Mesenchymal stem cell (in vitro differentiated cells and primary cell): ENCODE results near the gene PREPL.
"Not testable (repeated sequence)": the region's sequence is repeated elsewhere in the genome, so short reads cannot be mapped to it uniquely, and the experiment has no call there.

Experiments used
- DNase-seq: peaks from one replicate; pipeline ENCODE4 v3.0.0-alpha.2; 2013
- H2AFZ ChIP-seq: one replicate; pipeline ENCODE4 v1.6.1; 2013; ENCODE audit warnings: low read depth, mild to moderate bottlenecking, control low read depth, inconsistent platforms, low read length, moderate library complexity
- H2AK5ac ChIP-seq: 2 replicates; pipeline ENCODE4 v1.6.1; 2013; ENCODE audit warnings: low read length, moderate library complexity, mild to moderate bottlenecking, inconsistent platforms; ENCODE audit not compliant: severe bottlenecking
- H2BK120ac ChIP-seq: one replicate; pipeline ENCODE4 v1.6.1; 2013; ENCODE audit warnings: low read depth, mild to moderate bottlenecking, inconsistent platforms, low read length, moderate library complexity
- H2BK12ac ChIP-seq, 2 experiments: one replicate each; pipeline ENCODE4 v1.6.1; 2013; ENCODE audit warnings: inconsistent platforms in 2 of 2, low read length in 2 of 2, mild to moderate bottlenecking in 2 of 2, moderate library complexity in 2 of 2, control low read depth in 1 of 2
- H2BK15ac ChIP-seq: one replicate; pipeline ENCODE4 v1.6.1; 2013; ENCODE audit warnings: mild to moderate bottlenecking, low read depth, inconsistent platforms; ENCODE audit not compliant: poor library complexity, severe bottlenecking
- H2BK5ac ChIP-seq: 2 replicates; pipeline ENCODE4 v1.6.1; 2013; ENCODE audit warnings: low read depth, mild to moderate bottlenecking, low read length, control low read depth, inconsistent platforms; ENCODE audit not compliant: poor library complexity, severe bottlenecking
- H3K14ac ChIP-seq, 2 experiments: one replicate each; pipeline ENCODE4 v1.6.1; 2013; ENCODE audit warnings: inconsistent platforms in 2 of 2, low read length in 2 of 2, control low read depth in 1 of 2, mild to moderate bottlenecking in 1 of 2, moderate library complexity in 1 of 2
- H3K18ac ChIP-seq, 2 experiments: one replicate each; pipeline ENCODE4 v1.6.1; 2013; ENCODE audit warnings: inconsistent platforms in 2 of 2, low read length in 2 of 2, control low read depth in 1 of 2, low read depth in 1 of 2, mild to moderate bottlenecking in 1 of 2
- H3K23ac ChIP-seq, 2 experiments: one replicate each; pipeline ENCODE4 v1.6.1; 2013; ENCODE audit warnings: inconsistent platforms in 2 of 2, low read length in 2 of 2, mild to moderate bottlenecking in 2 of 2, moderate library complexity in 2 of 2, control low read depth in 1 of 2
- H3K27ac ChIP-seq: 2 replicates; pipeline ENCODE4 v1.5.1; 2013; ENCODE audit warnings: mild to moderate bottlenecking, moderate library complexity, low read length, control low read depth, inconsistent platforms; ENCODE audit not compliant: poor library complexity, severe bottlenecking
- H3K27me3 ChIP-seq, 2 experiments: 2 replicates each; pipeline versions ENCODE4 v1.6.1 to v1.7.0; 2013; ENCODE audit warnings: low read length in 2 of 2, mild to moderate bottlenecking in 2 of 2, moderate library complexity in 2 of 2, control low read depth in 1 of 2, inconsistent platforms in 1 of 2; ENCODE audit not compliant: control insufficient read depth in 1 of 2, insufficient read depth in 1 of 2
- H3K36me3 ChIP-seq, 2 experiments: 2 replicates each; pipeline versions ENCODE4 v1.6.1 to v1.7.0; 2013; ENCODE audit warnings: low read length in 2 of 2, control low read depth in 1 of 2, inconsistent platforms in 1 of 2, low read depth in 1 of 2, mild to moderate bottlenecking in 1 of 2; ENCODE audit not compliant: insufficient read depth in 2 of 2, control insufficient read depth in 1 of 2
- H3K4ac ChIP-seq, 2 experiments: one replicate each; pipeline ENCODE4 v1.6.1; 2013; ENCODE audit warnings: inconsistent platforms in 2 of 2, low read length in 2 of 2, mild to moderate bottlenecking in 2 of 2, moderate library complexity in 2 of 2, control low read depth in 1 of 2, low read depth in 1 of 2
- H3K4me1 ChIP-seq: 2 replicates; pipeline ENCODE4 v1.6.1; 2013; ENCODE audit warnings: low read depth, low read length, control low read depth; ENCODE audit not compliant: control insufficient read depth, insufficient read depth
- H3K4me2 ChIP-seq: 2 replicates; pipeline ENCODE4 v1.6.1; 2013; ENCODE audit warnings: low read length, mild to moderate bottlenecking, inconsistent platforms; ENCODE audit not compliant: poor library complexity, severe bottlenecking
- H3K4me3 ChIP-seq, 2 experiments: 2 replicates each; pipeline versions ENCODE4 v1.5.1 to v1.7.0; 2013; ENCODE audit warnings: low read length in 2 of 2, mild to moderate bottlenecking in 2 of 2, control low read depth in 1 of 2, low read depth in 1 of 2; ENCODE audit not compliant: insufficient read depth in 1 of 2
- H3K79me1 ChIP-seq: replicated peaks from 2 replicates; pipeline ENCODE4 v1.6.1; 2013; ENCODE audit warnings: mild to moderate bottlenecking, control low read depth, low read length, inconsistent platforms; ENCODE audit not compliant: poor library complexity, severe bottlenecking
- H3K9ac ChIP-seq: 2 replicates; pipeline ENCODE4 v1.7.0; 2013; ENCODE audit warnings: mild to moderate bottlenecking, low read length, moderate library complexity
- H3K9me3 ChIP-seq: 2 replicates; pipeline ENCODE4 v1.7.0; 2013; ENCODE audit warnings: mild to moderate bottlenecking, low read length; ENCODE audit not compliant: control insufficient read depth
- H4K8ac ChIP-seq: one replicate; pipeline ENCODE4 v1.6.1; 2013; ENCODE audit warnings: inconsistent platforms, mild to moderate bottlenecking, low read length, moderate library complexity
- H4K91ac ChIP-seq: one replicate; pipeline ENCODE4 v1.6.1; 2013; ENCODE audit warnings: mild to moderate bottlenecking, low read length, inconsistent platforms
- WGBS: methylation state at CpG from one replicate; pipeline ENCODE4 v1.1.7; 2013; ENCODE audit warnings: mixed read lengths; 5-methylcytosine and 5-hydroxymethylcytosine counted together

The PREPL gene

DNA sequence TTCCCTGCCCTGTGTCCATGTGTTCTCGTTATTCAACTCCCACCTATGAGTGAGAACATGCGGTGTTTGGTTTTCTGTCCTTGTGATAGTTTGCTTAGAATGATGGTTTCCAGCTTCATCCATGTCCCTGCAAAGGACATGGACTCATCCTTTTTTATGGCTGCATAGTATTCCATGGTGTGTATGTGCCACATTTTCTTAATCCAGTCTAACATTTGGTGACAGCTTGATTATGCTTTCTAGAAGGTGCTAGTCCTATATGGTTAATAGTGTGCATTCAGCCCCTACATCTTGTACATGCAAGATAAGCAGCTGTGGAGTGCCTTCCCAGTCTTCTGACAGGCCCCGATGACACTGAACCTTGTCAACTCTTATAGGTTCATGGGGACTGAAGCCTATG, 57.5 kb downstream of the PREPL start:
- H3K9ac ChIP-seq, H4K8ac ChIP-seq, H3K14ac ChIP-seq, H3K4me2 ChIP-seq, H3K36me3 ChIP-seq, H3K27me3 ChIP-seq, H3K4me1 ChIP-seq, H2BK120ac ChIP-seq, H3K18ac ChIP-seq, DNase-seq, H3K4ac ChIP-seq, H3K79me1 ChIP-seq, H3K23ac ChIP-seq, H2AFZ ChIP-seq, H2AK5ac ChIP-seq, H2BK12ac ChIP-seq, H3K27ac ChIP-seq, H3K9me3 ChIP-seq, H4K91ac ChIP-seq, H2BK5ac ChIP-seq, H2BK15ac ChIP-seq, H3K4me3 ChIP-seq: not testable (repeated sequence)
- WGBS: 100% methylated on average over 2 of the region's 3 CpGs

DNA sequence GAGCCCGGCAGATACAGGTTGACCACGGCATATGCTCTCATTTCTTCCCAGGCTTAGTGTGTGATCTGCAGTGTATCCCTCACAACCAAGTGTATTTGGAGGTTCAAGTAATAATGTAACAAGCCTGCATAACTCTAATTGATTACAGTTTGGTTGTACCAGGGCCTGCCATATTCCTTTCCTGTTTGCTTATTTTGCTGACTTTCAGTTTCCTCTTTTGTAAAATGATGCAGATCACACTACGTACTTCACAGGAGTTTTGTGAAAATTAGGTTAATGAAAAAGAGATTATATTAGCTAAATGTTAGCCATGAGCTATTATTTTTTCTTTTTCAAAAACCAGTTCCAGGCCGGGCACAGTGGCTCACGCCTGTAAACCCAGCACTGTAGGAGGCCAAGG, 60.2 kb downstream of the PREPL start:
- Histone ChIP-seq H2AFZ (no peak overlapping the region), H3K4me1 (peaks cover 4% of the 10 kb centered on the region), H3K27ac (no peak overlapping the region), H4K8ac (no peak overlapping the region), H3K79me1 (no peaks in the 10 kb centered on the region), H2BK15ac (no peak overlapping the region), H3K4me3 (no peak overlapping the region), H2BK120ac (no peak overlapping the region), H3K23ac (no peak overlapping the region), H3K4me2 (no peak overlapping the region), H4K91ac (no peak overlapping the region), H3K4ac (no peak overlapping the region), H2BK5ac (no peak overlapping the region), H3K9me3 (no peaks in the 10 kb centered on the region), H3K18ac (no peak overlapping the region), H3K14ac (no peak overlapping the region), H2AK5ac (no peak overlapping the region), H2BK12ac (no peak overlapping the region), H3K27me3 (peaks cover 0 to 10% of the 10 kb centered on the region in 2 experiments), H3K36me3 (no peaks in the 10 kb centered on the region), H3K9ac (no peak overlapping the region)
- 100% methylated on average over 4 of the region's 5 CpGs for WGBS
- DNase-seq: no peak

DNA sequence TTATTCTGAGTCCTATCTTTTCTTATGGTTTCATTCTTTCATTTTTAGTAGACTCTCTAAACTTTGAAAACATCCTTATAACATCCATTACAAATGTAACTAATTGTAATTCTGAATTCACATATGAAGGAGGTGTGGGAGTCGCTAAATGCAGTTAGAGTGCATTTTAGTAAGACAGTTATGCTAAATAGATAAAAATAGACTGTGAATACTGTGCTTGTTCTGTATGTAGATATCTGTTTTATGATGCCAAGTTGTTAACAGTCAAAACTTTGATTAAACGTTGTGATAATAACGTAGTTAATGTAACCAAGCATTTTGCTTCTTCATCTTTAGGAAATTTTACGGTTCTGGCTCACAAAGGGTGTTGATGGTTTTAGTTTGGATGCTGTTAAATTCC, 61.7 kb downstream of the PREPL start:
- H2BK12ac ChIP-seq: no peak overlapping the region
- H4K8ac ChIP-seq: no peak overlapping the region
- no peak overlapping the region for H3K23ac ChIP-seq
- H3K27me3 ChIP-seq: peaks cover 0 to 17% of the 10 kb centered on the region in 2 experiments
- H3K9ac ChIP-seq: no peak overlapping the region
- H3K79me1 ChIP-seq: no peaks in the 10 kb centered on the region
- H2BK120ac ChIP-seq: no peak overlapping the region
- no peak overlapping the region for H3K4me2 ChIP-seq
- no peak overlapping the region for H2AK5ac ChIP-seq
- H3K18ac ChIP-seq: no peak overlapping the region
- DNase-seq: no peak
- no peak overlapping the region for H3K27ac ChIP-seq
- no peak overlapping the region for H2BK5ac ChIP-seq
- H3K4me1 ChIP-seq: peaks cover 4% of the 10 kb centered on the region
- no peaks in the 10 kb centered on the region for H3K9me3 ChIP-seq
- no peak overlapping the region for H3K14ac ChIP-seq
- no peak overlapping the region for H3K4ac ChIP-seq
- H4K91ac ChIP-seq: no peak overlapping the region
- no peaks in the 10 kb centered on the region for H3K36me3 ChIP-seq
- H3K4me3 ChIP-seq: no peak overlapping the region
- no peak overlapping the region for H2AFZ ChIP-seq
- 86% methylated on average over 4 of the region's 4 CpGs for WGBS
- H2BK15ac ChIP-seq: no peak overlapping the region

DNA sequence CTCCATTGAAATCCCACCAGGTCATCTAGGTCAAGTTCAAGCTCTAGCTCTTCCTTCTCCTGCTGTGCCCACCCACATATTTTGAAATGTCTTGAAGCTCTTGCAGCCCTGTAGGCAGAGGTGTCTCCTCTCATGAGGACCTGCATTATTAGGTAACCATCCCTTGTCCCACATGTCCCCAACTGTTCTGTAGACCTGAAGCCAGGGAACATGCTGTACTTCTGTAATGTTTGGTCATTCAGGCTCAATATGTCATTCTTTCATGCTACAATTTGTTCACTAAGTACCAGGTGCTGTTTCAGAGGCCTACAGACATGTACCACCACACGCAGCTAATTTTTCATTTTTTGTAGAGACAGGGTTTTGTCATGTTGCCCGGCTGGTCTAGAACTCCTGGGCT, 63.9 kb downstream of the PREPL start:
- no peak overlapping the region for H3K4ac ChIP-seq
- H2AFZ ChIP-seq: no peak overlapping the region
- no peak overlapping the region for H3K18ac ChIP-seq
- H3K9me3 ChIP-seq: no peaks in the 10 kb centered on the region
- no peak overlapping the region for H3K14ac ChIP-seq
- H3K79me1 ChIP-seq: no peaks in the 10 kb centered on the region
- DNase-seq: no peak
- no peak overlapping the region for H3K27ac ChIP-seq
- H3K4me2 ChIP-seq: no peak overlapping the region
- no peak overlapping the region for H3K4me3 ChIP-seq
- no peak overlapping the region for H2BK15ac ChIP-seq
- H3K27me3 ChIP-seq: peaks cover 0 to 23% of the 10 kb centered on the region in 2 experiments
- no peak overlapping the region for H3K23ac ChIP-seq
- H3K4me1 ChIP-seq: peaks cover 6% of the 10 kb centered on the region
- no peaks in the 10 kb centered on the region for H3K36me3 ChIP-seq
- H4K8ac ChIP-seq: no peak overlapping the region
- H3K9ac ChIP-seq: no peak overlapping the region
- H2BK120ac ChIP-seq: no peak overlapping the region
- no peak overlapping the region for H2BK5ac ChIP-seq
- H4K91ac ChIP-seq: no peak overlapping the region
- H2BK12ac ChIP-seq: no peak overlapping the region
- 83% methylated on average over 2 of the region's 2 CpGs for WGBS
- H2AK5ac ChIP-seq: no peak overlapping the region
